Tibial artery (tissue), 4 donors: ENCODE results near the gene MGAT1.

Source experiments
- DNase-seq, 2 donors: peaks; one replicate each; pipeline ENCODE4 v3.0.0-alpha.2; 2019
- H3K27ac ChIP-seq, 2 donors: fragments of 200-600 bp; sonication (generic) in 1 of 2; 1 replicate in 1 of 2; 2 replicates in 1 of 2; pipeline ENCODE4 v1.5.1; 2018 to 2019; ENCODE audit warnings: mild to moderate bottlenecking in 1 of 2
- H3K27me3 ChIP-seq, 2 donors: fragments of 200-600 bp; sonication (generic) in 1 of 2; one replicate each; pipeline versions ENCODE4 v1.5.1 to v1.6.0; 2016 to 2019
- H3K36me3 ChIP-seq, 3 donors: fragments of 200-600 bp; sonication (generic) in 2 of 3; one replicate each; pipeline ENCODE4 v1.5.1; 2016 to 2019; ENCODE audit warnings: mild to moderate bottlenecking in 2 of 3
- H3K4me1 ChIP-seq, 4 donors: fragments of 200-600 bp; sonication (generic) in 2 of 4; 1 replicate in 3 of 4; 2 replicates in 1 of 4; pipeline ENCODE4 v1.5.1; 2016 to 2019
- H3K4me3 ChIP-seq, 2 donors: fragments of 200-600 bp; sonication (generic) in 1 of 2; 1 replicate in 1 of 2; 2 replicates in 1 of 2; pipeline ENCODE4 v1.5.1; 2018 to 2019; ENCODE audit warnings: mild to moderate bottlenecking in 2 of 2
- H3K9me3 ChIP-seq, 3 donors: fragments of 200-600 bp; sonication (generic) in 1 of 3; one replicate each; pipeline ENCODE4 v1.5.1; 2016 to 2019
- CTCF ChIP-seq, 2 experiments: fragments of 200-600 bp in 1 of 2; fragments of 450-650 bp in 1 of 2; IDR thresholded peaks; one replicate each; pipeline ENCODE4 v1.5.1; 2017 to 2019; ENCODE audit warnings: antibody characterized with exemption in 2 of 2, mild to moderate bottlenecking in 1 of 2, moderate library complexity in 1 of 2
- intact Hi-C: fragments of 100-400 bp; cut with DNase I; formaldehyde crosslinking; loops from one replicate; pipeline ENCODE4 v1.15.0; 2023; ENCODE audit warnings: low total_unique reads

MGAT1 gene

GRCh38 chr5:180808461-180809000 is 5.9 kb upstream of the MGAT1 start:
- intact Hi-C loops: loop anchor here (10.0 kb wide), 2 partner anchors 376 to 1254 kb away; partner anchors contain the start of gene RUFY1
- TF ChIP-seq CTCF (IDR thresholded peaks at IDR 0.05): no peak
- H3K27ac ChIP-seq: peak overlapping the region; percentile 92 to 96
- peaks cover 0 to 67% (median 51%) of the 10 kb centered on the region in 4 donors for H3K4me1 ChIP-seq
- H3K27me3 ChIP-seq: no peaks in the 10 kb centered on the region
- DNase-seq: peak; percentile 18 to 62
- H3K9me3 ChIP-seq: no peaks in the 10 kb centered on the region
- peak overlapping the region; percentile 59 to 85 for H3K4me3 ChIP-seq
- H3K36me3 ChIP-seq: no peaks in the 10 kb centered on the region

GRCh38 chr5:180807654-180808414 is 5.2 kb upstream of the MGAT1 start:
- peak overlapping the region; percentile 92 to 96 for H3K27ac ChIP-seq
- no peaks in the 10 kb centered on the region for H3K36me3 ChIP-seq
- DNase-seq: peak in 1 of 2 donors; percentile 10
- peaks cover 0 to 74% (median 57%) of the 10 kb centered on the region in 4 donors for H3K4me1 ChIP-seq
- intact Hi-C loops: loop anchor here (10.0 kb wide), 2 partner anchors 377 to 1253 kb away; partner anchors contain the start of gene RUFY1
- H3K4me3 ChIP-seq: peak overlapping the region; percentile 59 to 85
- H3K27me3 ChIP-seq: no peaks in the 10 kb centered on the region
- no peak for TF ChIP-seq CTCF (IDR thresholded peaks at IDR 0.05)
- no peaks in the 10 kb centered on the region for H3K9me3 ChIP-seq

GRCh38 chr5:180807046-180807445 is 4.4 kb upstream of the MGAT1 start:
- H3K27ac ChIP-seq: peak overlapping the region; percentile 92 to 96
- H3K9me3 ChIP-seq: no peaks in the 10 kb centered on the region
- peak overlapping the region; percentile 1 to 85 for H3K4me3 ChIP-seq
- H3K4me1 ChIP-seq: peaks cover 0 to 74% (median 57%) of the 10 kb centered on the region in 4 donors
- intact Hi-C loops: loop anchor here (10.0 kb wide), 2 partner anchors 378 to 1252 kb away; partner anchors contain the start of gene RUFY1
- H3K27me3 ChIP-seq: no peaks in the 10 kb centered on the region
- TF ChIP-seq CTCF (IDR thresholded peaks at IDR 0.05): no peak
- no peaks in the 10 kb centered on the region for H3K36me3 ChIP-seq
- DNase-seq: no peak

GRCh38 chr5:180806351-180807011 is 3.9 kb upstream of the MGAT1 start:
- Histone ChIP-seq H3K36me3 (no peaks in the 10 kb centered on the region), H3K9me3 (no peaks in the 10 kb centered on the region), H3K27me3 (no peaks in the 10 kb centered on the region), H3K4me1 (peaks cover 0 to 73% (median 57%) of the 10 kb centered on the region in 4 donors), H3K4me3 (peak overlapping the region; percentile 1 to 85), H3K27ac (peak overlapping the region; percentile 92 to 96)
- intact Hi-C loops: loop anchor here (10.0 kb wide), 2 partner anchors 378 to 1252 kb away; partner anchors contain the start of gene RUFY1
- TF ChIP-seq CTCF (IDR thresholded peaks at IDR 0.05): no peak
- peak; percentile 21 to 64 for DNase-seq

- H3K36me3 ChIP-seq: peaks cover 0 to 10% (median 0%) of the 10 kb centered on the region in 3 donors
- no peak for TF ChIP-seq CTCF (IDR thresholded peaks at IDR 0.05)
- intact Hi-C loops: loop anchor here (10.0 kb wide), 2 partner anchors 381 to 1249 kb away; partner anchors contain the start of gene RUFY1
- H3K4me1 ChIP-seq: peaks cover 0 to 90% (median 76%) of the 10 kb centered on the region in 4 donors
- no peaks in the 10 kb centered on the region for H3K9me3 ChIP-seq
- no peaks in the 10 kb centered on the region for H3K27me3 ChIP-seq
- H3K27ac ChIP-seq: peak overlapping the region; percentile 92 to 97
- DNase-seq: peak in 1 of 2 donors; percentile 64
- H3K4me3 ChIP-seq: peak overlapping the region; percentile 86 to 98
These were observed 1.6 kb upstream of the MGAT1 start for GRCh38 chr5:180804129-180804618.
